ENCODE measurements around the gene TRDN. TPM values are rescaled to one million over a fixed set of nuclear protein-coding genes. Genes with fewer than 3 reads are reported as not detected.

Gene TRDN
- polyA plus RNA-seq, 1 donor from 2014 or later, result not detected

- Histone ChIP-seq H3K27me3 (ENCODE audit: insufficient read depth, low read depth, low read length) (no peaks in the 10 kb centered on the region), H3K9me2 (ENCODE audit: insufficient read depth, low read length) (no peaks in the 10 kb centered on the region), H4K20me1 (ENCODE audit: insufficient read depth) (no peaks in the 10 kb centered on the region), H3K9ac (ENCODE audit: low read length) (no peak overlapping the region), H3F3A (ENCODE audit: insufficient read depth, low read length, poor library complexity, severe bottlenecking) (no peaks in the 10 kb centered on the region), H3K36me3 (ENCODE audit: insufficient read depth, low read length) (no peaks in the 10 kb centered on the region), H2AFZ (ENCODE audit: low read depth, low read length) (no peak overlapping the region), H3K79me2 (replicated peaks; ENCODE audit: insufficient read depth, low read length) (no peaks in the 10 kb centered on the region), H3K4me3 (ENCODE audit: low read length) (no peak overlapping the region), H3K27ac (ENCODE audit: low read length) (no peak overlapping the region), H3K9me3 (ENCODE audit: low read length) (no peaks in the 10 kb centered on the region), H3K4me2 (ENCODE audit: low read length) (no peak overlapping the region)
- TF ChIP-seq MXI1 (conservative IDR thresholded peaks at IDR 0.05; ENCODE audit: poor library complexity, severe bottlenecking), result no peak
- no peak for TF ChIP-seq EP300 (conservative IDR thresholded peaks at IDR 0.05; ENCODE audit: poor library complexity, severe bottlenecking)
- no peak for TF ChIP-seq SMC3 (conservative IDR thresholded peaks at IDR 0.05; ENCODE audit: poor library complexity)
- no peak for TF ChIP-seq CTCF (IDR thresholded peaks at IDR 0.05; ENCODE audit: poor library complexity, severe bottlenecking)
- no peak for TF ChIP-seq EZH2 (IDR thresholded peaks at IDR 0.05; ENCODE audit: borderline replicate concordance, insufficient read depth, low read length, poor library complexity, severe bottlenecking)
- no peak for TF ChIP-seq TAF1 (IDR thresholded peaks at IDR 0.05; ENCODE audit: low read depth)
- no peak for TF ChIP-seq REST (IDR thresholded peaks at IDR 0.05; ENCODE audit: borderline replicate concordance)
- no peak for TF ChIP-seq POLR2AphosphoS5 (IDR thresholded peaks at IDR 0.05)
- no peak for TF ChIP-seq RAD21 (conservative IDR thresholded peaks at IDR 0.05)
These were observed 41.1 kb upstream of the TRDN start for GRCh38 chr6:123677897-123678296.

- Histone ChIP-seq H3F3A (ENCODE audit: insufficient read depth, low read length, poor library complexity, severe bottlenecking) (no peaks in the 10 kb centered on the region), H2AFZ (ENCODE audit: low read depth, low read length) (no peak overlapping the region), H3K9me3 (ENCODE audit: low read length) (no peaks in the 10 kb centered on the region), H3K27me3 (ENCODE audit: insufficient read depth, low read depth, low read length) (no peaks in the 10 kb centered on the region), H3K36me3 (ENCODE audit: insufficient read depth, low read length) (no peaks in the 10 kb centered on the region), H3K79me2 (replicated peaks; ENCODE audit: insufficient read depth, low read length) (no peaks in the 10 kb centered on the region), H3K9me2 (ENCODE audit: insufficient read depth, low read length) (no peaks in the 10 kb centered on the region), H3K27ac (ENCODE audit: low read length) (no peak overlapping the region), H3K9ac (ENCODE audit: low read length) (no peak overlapping the region), H3K4me3 (ENCODE audit: low read length) (no peak overlapping the region), H3K4me2 (ENCODE audit: low read length) (no peak overlapping the region), H4K20me1 (ENCODE audit: insufficient read depth) (no peaks in the 10 kb centered on the region)
- TF ChIP-seq SMC3 (conservative IDR thresholded peaks at IDR 0.05; ENCODE audit: poor library complexity) (no peak), EP300 (conservative IDR thresholded peaks at IDR 0.05; ENCODE audit: poor library complexity, severe bottlenecking) (no peak), MXI1 (conservative IDR thresholded peaks at IDR 0.05; ENCODE audit: poor library complexity, severe bottlenecking) (no peak), RAD21 (conservative IDR thresholded peaks at IDR 0.05) (no peak), TAF1 (IDR thresholded peaks at IDR 0.05; ENCODE audit: low read depth) (no peak), POLR2AphosphoS5 (IDR thresholded peaks at IDR 0.05) (no peak), EZH2 (IDR thresholded peaks at IDR 0.05; ENCODE audit: borderline replicate concordance, insufficient read depth, low read length, poor library complexity, severe bottlenecking) (no peak), CTCF (IDR thresholded peaks at IDR 0.05; ENCODE audit: poor library complexity, severe bottlenecking) (no peak), REST (IDR thresholded peaks at IDR 0.05; ENCODE audit: borderline replicate concordance) (no peak)
These were observed 40.0 kb upstream of the TRDN start for GRCh38 chr6:123676793-123677192.
